Fibroblast of villous mesenchyme (primary cell): ENCODE measurements around the gene PIK3CG. TPM values are rescaled to one million over a fixed set of nuclear protein-coding genes. Genes with fewer than 3 reads are reported as not detected.

Experiments
- DNase-seq: peaks from one replicate; pipeline ENCODE4 v3.0.0-alpha.2; 2010; ENCODE audit warnings: low read depth
- H3K4me3 ChIP-seq: 2 replicates; pipeline ENCODE4 v1.5.1; 2011; ENCODE audit warnings: low read depth, mild to moderate bottlenecking, low read length
- total RNA-seq: library from RNA; depleted of rRNA; stranded (reverse); fragments of >200 nt; gene quantifications from 2 replicates; pipeline ENCODE4 v1.2.3, GENCODE V29; 2012
- TF ChIP-seq, protein P1 (sequence below): IDR thresholded peaks from 2 replicates; pipeline ENCODE4 v1.5.1; 2012; ENCODE audit warnings: low read depth, mild to moderate bottlenecking, low read length; ENCODE audit not compliant: insufficient read depth

Gene PIK3CG
- total RNA-seq, 1 donor: 0.43 TPM

DNA sequence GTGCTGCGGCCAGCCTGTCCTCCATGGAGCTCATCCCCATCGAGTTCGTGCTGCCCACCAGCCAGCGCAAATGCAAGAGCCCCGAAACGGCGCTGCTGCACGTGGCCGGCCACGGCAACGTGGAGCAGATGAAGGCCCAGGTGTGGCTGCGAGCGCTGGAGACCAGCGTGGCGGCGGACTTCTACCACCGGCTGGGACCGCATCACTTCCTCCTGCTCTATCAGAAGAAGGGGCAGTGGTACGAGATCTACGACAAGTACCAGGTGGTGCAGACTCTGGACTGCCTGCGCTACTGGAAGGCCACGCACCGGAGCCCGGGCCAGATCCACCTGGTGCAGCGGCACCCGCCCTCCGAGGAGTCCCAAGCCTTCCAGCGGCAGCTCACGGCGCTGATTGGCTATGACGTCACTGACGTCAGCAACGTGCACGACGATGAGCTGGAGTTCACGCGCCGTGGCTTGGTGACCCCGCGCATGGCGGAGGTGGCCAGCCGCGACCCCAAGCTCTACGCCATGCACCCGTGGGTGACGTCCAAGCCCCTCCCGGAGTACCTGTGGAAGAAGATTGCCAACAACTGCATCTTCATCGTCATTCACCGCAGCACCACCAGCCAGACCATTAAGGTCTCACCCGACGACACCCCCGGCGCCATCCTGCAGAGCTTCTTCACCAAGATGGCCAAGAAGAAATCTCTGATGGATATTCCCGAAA lies 2.7 kb downstream of the PIK3CG start:
- TF ChIP-seq, protein P1, sequence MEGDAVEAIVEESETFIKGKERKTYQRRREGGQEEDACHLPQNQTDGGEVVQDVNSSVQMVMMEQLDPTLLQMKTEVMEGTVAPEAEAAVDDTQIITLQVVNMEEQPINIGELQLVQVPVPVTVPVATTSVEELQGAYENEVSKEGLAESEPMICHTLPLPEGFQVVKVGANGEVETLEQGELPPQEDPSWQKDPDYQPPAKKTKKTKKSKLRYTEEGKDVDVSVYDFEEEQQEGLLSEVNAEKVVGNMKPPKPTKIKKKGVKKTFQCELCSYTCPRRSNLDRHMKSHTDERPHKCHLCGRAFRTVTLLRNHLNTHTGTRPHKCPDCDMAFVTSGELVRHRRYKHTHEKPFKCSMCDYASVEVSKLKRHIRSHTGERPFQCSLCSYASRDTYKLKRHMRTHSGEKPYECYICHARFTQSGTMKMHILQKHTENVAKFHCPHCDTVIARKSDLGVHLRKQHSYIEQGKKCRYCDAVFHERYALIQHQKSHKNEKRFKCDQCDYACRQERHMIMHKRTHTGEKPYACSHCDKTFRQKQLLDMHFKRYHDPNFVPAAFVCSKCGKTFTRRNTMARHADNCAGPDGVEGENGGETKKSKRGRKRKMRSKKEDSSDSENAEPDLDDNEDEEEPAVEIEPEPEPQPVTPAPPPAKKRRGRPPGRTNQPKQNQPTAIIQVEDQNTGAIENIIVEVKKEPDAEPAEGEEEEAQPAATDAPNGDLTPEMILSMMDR: no peak
- no peak for DNase-seq
- no peak overlapping the region for H3K4me3 ChIP-seq

DNA sequence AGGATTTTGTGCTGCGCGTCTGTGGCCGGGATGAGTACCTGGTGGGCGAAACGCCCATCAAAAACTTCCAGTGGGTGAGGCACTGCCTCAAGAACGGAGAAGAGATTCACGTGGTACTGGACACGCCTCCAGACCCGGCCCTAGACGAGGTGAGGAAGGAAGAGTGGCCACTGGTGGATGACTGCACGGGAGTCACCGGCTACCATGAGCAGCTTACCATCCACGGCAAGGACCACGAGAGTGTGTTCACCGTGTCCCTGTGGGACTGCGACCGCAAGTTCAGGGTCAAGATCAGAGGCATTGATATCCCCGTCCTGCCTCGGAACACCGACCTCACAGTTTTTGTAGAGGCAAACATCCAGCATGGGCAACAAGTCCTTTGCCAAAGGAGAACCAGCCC lies 3.3 kb downstream of the PIK3CG start:
- TF ChIP-seq, protein P1: no peak
- no peak overlapping the region for H3K4me3 ChIP-seq
- DNase-seq: no peak

DNA sequence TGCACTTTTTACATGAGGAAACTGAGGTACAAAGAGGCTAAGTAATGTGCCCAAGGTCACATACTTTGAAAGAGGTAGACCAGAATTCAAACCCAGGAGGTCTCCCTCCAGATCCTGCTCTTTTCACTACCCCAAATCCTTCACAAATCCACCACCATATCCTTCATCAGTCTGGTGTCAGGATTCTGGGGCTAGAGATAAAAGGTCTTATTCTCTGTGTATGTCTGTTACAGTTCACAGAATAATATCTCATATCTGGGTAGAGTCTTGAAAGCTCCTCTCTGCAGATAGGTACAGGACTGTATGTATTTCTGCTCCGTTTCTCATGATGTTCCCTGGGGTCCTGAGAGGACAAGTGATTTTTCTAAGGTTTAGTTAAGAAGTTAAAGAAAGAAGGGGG lies 4.9 kb downstream of the PIK3CG start:
- DNase-seq: no peak
- H3K4me3 ChIP-seq: no peak overlapping the region
- TF ChIP-seq, protein P1: no peak

DNA sequence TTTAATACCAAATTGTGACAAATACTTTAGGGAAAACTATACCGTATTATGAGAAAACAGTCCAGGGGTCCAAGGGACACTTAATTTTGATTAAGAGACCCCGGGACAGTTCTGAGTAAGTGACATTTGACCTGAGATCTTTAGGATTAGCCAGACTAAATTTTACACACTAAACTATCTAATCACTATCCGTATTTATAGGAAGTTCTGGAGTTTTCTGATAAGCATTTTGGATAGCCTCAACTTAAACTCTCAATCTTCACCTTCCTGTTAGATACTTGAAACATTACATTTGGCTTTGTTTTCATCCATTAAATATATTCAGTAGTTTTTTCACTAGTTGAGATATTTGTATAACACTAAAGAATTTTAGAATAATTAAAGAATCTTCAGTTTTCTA lies 5.4 kb downstream of the PIK3CG start:
- TF ChIP-seq, protein P1: no peak
- H3K4me3 ChIP-seq: no peak overlapping the region
- no peak for DNase-seq

DNA sequence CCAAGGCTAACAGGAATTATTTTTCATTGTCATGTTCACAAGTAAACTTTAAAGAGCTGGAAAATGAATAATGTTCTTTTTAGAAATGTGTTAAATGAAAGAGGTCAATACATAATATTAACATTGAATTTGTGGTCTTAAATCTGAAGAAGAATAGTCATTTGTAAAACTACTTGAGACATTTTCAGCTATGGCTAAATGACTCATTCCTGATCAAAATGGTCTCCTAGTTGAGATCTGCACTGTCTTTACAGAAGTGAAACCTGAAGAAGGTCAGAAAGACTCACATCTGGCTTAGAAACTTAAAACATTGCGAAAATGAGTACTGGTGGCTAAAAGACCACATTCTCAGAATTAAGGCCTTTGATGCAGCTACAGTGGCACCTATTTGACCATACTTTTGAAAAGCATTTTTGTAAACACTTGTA lies 5.9 kb downstream of the PIK3CG start:
- TF ChIP-seq, protein P1: no peak
- H3K4me3 ChIP-seq: no peak overlapping the region
- peak; percentile 45 for DNase-seq

DNA sequence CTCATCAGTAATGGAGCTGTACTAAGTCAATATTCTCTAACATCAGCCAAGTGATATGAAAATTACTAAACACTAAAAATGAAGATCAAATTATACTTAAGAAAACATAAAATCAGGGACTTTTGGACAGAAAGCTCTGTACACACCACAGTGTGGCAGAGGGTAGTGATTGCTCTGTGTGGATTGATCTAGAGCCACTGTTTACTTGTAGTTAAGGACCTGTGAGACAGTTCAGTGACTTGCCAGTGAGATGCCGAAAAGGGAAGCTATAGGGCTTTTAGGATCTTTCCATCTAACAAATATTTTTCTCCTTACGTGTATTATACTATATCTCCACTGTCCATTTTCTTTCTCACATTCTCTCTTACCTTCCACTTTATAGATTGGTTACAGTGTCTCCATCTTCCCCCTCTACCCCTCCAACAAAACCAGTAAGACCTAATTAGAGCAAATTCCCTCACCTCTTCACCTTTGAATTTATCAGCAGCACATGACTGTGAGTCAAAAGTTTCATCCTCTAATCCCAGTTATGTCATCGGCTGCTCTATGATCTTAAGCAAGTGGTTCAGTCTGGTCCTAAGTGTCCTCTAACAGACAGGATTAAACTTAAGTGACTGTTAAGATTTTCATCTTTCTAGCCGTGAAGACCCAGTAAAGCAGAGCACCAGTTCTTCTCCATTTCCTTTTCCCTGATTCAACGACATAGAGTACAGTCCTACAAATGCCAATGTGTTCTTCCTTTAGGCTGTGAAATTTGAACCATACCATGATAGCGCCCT lies 6.9 kb downstream of the PIK3CG start:
- no peak overlapping the region for H3K4me3 ChIP-seq
- DNase-seq: no peak
- TF ChIP-seq, protein P1: no peak

DNA sequence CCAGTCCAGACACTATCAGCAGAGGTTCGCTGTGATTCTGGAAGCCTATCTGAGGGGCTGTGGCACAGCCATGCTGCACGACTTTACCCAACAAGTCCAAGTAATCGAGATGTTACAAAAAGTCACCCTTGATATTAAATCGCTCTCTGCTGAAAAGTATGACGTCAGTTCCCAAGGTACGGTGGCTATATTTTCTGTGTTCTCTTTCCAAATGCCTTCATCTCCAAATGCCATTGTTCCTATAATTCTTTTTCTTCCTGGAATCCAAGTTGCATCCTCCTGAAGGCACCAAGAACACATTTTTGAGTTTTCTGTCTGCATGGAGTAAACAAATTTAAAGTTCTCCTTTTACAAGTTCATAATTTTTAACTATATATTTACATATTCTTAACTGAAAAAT lies 7.7 kb downstream of the PIK3CG start:
- TF ChIP-seq, protein P1: no peak
- H3K4me3 ChIP-seq: no peak overlapping the region
- DNase-seq: no peak
